ENCODE measurements around the gene LPIN2. TPM values are rescaled to one million over a fixed set of nuclear protein-coding genes. Genes with fewer than 3 reads are reported as not detected.

The LPIN2 gene
- total and polyA plus RNA-seq, 2 of the 13 experiments (the other 11 are each of a cell fraction or from before 2014, with no cell fraction given) = 46.0 to 119 TPM

DNA sequence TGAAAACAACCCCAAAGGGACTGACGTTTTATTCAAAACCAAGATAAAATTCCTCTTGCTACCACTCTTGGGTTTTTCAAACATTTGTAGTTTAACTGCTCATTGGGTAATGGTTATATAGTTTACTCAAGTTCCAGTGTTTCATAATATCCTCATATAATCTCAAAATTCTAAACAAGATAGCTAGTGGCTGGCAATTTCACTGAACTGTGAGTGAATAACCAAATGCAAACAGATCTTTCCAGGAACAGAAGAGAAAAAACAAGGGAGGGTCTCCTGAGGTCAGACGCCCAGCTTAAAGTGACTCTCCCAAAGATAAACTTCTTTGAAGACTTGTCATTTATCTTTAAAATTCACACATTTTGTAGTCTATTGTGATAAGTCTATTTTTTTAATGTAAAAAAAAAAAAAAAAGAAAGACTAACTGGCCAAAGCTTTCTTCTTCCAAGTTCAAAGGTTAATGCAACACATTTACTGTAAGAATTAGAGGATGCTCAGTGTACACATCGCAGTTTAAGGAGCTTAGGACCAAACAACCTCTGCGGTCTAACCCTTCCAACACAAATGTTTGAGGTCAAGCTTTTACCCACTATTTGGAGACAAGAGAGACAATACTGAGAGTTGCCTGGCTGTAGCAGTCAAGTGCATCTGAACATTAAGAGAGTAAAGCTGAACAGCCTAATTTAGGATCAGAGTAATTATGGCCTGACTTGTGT, 26.6 kb downstream of the LPIN2 start (continued):
- TF ChIP-seq, protein P1, sequence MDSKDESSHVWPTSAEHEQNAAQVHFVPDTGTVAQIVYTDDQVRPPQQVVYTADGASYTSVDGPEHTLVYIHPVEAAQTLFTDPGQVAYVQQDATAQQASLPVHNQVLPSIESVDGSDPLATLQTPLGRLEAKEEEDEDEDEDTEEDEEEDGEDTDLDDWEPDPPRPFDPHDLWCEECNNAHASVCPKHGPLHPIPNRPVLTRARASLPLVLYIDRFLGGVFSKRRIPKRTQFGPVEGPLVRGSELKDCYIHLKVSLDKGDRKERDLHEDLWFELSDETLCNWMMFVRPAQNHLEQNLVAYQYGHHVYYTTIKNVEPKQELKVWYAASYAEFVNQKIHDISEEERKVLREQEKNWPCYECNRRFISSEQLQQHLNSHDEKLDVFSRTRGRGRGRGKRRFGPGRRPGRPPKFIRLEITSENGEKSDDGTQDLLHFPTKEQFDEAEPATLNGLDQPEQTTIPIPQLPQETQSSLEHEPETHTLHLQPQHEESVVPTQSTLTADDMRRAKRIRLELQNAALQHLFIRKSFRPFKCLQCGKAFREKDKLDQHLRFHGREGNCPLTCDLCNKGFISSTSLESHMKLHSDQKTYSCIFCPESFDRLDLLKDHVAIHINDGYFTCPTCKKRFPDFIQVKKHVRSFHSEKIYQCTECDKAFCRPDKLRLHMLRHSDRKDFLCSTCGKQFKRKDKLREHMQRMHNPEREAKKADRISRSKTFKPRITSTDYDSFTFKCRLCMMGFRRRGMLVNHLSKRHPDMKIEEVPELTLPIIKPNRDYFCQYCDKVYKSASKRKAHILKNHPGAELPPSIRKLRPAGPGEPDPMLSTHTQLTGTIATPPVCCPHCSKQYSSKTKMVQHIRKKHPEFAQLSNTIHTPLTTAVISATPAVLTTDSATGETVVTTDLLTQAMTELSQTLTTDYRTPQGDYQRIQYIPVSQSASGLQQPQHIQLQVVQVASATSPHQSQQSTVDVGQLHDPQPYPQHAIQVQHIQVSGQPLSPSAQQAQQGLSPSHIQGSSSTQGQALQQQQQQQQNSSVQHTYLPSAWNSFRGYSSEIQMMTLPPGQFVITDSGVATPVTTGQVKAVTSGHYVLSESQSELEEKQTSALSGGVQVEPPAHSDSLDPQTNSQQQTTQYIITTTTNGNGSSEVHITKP (CRISPR knock-in tag; IDR thresholded peaks at IDR 0.05; ENCODE audit: low read depth) = 0 out of 2 replicates have a peak, but pooled peaks have one; percentile 20
- no peak for TF ChIP-seq ZBTB1 (CRISPR knock-in tag; IDR thresholded peaks at IDR 0.05; ENCODE audit: borderline replicate concordance)
- TF ChIP-seq RXRB (CRISPR knock-in tag; IDR thresholded peaks at IDR 0.05; ENCODE audit: borderline replicate concordance) = peak; percentile 93
- no peak for TF ChIP-seq TOE1 (CRISPR knock-in tag; IDR thresholded peaks at IDR 0.05)
- 0 out of 2 replicates have a peak, but pooled peaks have one; percentile 35 for TF ChIP-seq ZNF816 (CRISPR knock-in tag; IDR thresholded peaks at IDR 0.05; ENCODE audit: borderline replicate concordance)
- TF ChIP-seq, protein P2, sequence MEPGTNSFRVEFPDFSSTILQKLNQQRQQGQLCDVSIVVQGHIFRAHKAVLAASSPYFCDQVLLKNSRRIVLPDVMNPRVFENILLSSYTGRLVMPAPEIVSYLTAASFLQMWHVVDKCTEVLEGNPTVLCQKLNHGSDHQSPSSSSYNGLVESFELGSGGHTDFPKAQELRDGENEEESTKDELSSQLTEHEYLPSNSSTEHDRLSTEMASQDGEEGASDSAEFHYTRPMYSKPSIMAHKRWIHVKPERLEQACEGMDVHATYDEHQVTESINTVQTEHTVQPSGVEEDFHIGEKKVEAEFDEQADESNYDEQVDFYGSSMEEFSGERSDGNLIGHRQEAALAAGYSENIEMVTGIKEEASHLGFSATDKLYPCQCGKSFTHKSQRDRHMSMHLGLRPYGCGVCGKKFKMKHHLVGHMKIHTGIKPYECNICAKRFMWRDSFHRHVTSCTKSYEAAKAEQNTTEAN (CRISPR knock-in tag; conservative IDR thresholded peaks at IDR 0.05) = no peak
- TF ChIP-seq BCL6 (CRISPR knock-in tag; IDR thresholded peaks at IDR 0.05) = peak; percentile 99
- TF ChIP-seq, protein P3, sequence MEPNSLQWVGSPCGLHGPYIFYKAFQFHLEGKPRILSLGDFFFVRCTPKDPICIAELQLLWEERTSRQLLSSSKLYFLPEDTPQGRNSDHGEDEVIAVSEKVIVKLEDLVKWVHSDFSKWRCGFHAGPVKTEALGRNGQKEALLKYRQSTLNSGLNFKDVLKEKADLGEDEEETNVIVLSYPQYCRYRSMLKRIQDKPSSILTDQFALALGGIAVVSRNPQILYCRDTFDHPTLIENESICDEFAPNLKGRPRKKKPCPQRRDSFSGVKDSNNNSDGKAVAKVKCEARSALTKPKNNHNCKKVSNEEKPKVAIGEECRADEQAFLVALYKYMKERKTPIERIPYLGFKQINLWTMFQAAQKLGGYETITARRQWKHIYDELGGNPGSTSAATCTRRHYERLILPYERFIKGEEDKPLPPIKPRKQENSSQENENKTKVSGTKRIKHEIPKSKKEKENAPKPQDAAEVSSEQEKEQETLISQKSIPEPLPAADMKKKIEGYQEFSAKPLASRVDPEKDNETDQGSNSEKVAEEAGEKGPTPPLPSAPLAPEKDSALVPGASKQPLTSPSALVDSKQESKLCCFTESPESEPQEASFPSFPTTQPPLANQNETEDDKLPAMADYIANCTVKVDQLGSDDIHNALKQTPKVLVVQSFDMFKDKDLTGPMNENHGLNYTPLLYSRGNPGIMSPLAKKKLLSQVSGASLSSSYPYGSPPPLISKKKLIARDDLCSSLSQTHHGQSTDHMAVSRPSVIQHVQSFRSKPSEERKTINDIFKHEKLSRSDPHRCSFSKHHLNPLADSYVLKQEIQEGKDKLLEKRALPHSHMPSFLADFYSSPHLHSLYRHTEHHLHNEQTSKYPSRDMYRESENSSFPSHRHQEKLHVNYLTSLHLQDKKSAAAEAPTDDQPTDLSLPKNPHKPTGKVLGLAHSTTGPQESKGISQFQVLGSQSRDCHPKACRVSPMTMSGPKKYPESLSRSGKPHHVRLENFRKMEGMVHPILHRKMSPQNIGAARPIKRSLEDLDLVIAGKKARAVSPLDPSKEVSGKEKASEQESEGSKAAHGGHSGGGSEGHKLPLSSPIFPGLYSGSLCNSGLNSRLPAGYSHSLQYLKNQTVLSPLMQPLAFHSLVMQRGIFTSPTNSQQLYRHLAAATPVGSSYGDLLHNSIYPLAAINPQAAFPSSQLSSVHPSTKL (CRISPR knock-in tag; IDR thresholded peaks at IDR 0.05) = peak; percentile 87
- no peak for TF ChIP-seq NRL (CRISPR knock-in tag; IDR thresholded peaks at IDR 0.05; ENCODE audit: borderline replicate concordance)
- TF ChIP-seq, protein P4, sequence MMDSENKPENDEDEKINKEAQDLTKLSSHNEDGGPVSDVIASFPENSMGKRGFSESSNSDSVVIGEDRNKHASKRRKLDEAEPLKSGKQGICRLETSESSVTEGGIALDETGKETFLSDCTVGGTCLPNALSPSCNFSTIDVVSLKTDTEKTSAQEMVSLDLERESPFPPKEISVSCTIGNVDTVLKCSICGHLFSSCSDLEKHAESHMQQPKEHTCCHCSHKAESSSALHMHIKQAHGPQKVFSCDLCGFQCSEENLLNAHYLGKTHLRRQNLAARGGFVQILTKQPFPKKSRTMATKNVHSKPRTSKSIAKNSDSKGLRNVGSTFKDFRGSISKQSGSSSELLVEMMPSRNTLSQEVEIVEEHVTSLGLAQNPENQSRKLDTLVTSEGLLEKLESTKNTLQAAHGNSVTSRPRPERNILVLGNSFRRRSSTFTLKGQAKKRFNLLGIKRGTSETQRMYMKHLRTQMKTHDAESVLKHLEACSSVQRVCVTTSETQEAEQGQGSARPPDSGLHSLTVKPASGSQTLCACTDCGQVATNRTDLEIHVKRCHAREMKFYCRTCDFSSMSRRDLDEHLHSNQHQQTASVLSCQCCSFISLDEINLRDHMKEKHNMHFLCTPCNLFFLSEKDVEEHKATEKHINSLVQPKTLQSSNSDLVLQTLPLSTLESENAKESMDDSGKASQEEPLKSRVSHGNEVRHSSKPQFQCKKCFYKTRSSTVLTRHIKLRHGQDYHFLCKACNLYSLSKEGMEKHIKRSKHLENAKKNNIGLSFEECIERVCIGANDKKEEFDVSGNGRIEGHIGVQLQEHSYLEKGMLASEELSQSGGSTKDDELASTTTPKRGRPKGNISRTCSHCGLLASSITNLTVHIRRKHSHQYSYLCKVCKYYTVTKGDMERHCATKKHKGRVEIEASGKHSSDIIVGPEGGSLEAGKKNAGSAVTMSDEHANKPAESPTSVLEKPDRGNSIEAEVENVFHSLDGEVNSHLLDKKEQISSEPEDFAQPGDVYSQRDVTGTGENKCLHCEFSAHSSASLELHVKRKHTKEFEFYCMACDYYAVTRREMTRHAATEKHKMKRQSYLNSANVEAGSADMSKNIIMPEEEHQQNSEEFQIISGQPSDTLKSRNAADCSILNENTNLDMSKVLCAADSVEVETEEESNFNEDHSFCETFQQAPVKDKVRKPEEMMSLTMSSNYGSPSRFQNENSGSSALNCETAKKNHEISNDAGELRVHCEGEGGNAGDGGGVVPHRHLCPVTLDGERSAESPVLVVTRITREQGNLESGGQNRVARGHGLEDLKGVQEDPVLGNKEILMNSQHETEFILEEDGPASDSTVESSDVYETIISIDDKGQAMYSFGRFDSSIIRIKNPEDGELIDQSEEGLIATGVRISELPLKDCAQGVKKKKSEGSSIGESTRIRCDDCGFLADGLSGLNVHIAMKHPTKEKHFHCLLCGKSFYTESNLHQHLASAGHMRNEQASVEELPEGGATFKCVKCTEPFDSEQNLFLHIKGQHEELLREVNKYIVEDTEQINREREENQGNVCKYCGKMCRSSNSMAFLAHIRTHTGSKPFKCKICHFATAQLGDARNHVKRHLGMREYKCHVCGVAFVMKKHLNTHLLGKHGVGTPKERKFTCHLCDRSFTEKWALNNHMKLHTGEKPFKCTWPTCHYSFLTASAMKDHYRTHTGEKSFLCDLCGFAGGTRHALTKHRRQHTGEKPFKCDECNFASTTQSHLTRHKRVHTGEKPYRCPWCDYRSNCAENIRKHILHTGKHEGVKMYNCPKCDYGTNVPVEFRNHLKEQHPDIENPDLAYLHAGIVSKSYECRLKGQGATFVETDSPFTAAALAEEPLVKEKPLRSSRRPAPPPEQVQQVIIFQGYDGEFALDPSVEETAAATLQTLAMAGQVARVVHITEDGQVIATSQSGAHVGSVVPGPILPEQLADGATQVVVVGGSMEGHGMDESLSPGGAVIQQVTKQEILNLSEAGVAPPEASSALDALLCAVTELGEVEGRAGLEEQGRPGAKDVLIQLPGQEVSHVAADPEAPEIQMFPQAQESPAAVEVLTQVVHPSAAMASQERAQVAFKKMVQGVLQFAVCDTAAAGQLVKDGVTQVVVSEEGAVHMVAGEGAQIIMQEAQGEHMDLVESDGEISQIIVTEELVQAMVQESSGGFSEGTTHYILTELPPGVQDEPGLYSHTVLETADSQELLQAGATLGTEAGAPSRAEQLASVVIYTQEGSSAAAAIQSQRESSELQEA (CRISPR knock-in tag; IDR thresholded peaks at IDR 0.05; ENCODE audit: not compliant biosample characterization) = no peak

Data from HepG2 (cell line).